B cell (primary cell): ENCODE data around the gene RNF141. TPM values are rescaled to one million over a fixed set of nuclear protein-coding genes. Genes with fewer than 3 reads are reported as not detected.

Experiments used
- ATAC-seq: fragments of 200-7000 bp; cut with Tn5 transposase; one replicate; pipeline ENCODE4 v1.10.0; 2021; ENCODE audit warnings: low read depth, mild to moderate bottlenecking, moderate number of reproducible peaks, moderate library complexity
- CTCF ChIA-PET: fragments of 350-600 bp; sonication (Branson Sonifier 250); formaldehyde crosslinking; loops from one replicate; lab custom pipeline; 2021; ENCODE audit warnings: antibody characterized with exemption, inconsistent platforms; lab: Charles Lee
- POLR2A ChIA-PET: fragments of 350-600 bp; sonication (Branson Sonifier 250); formaldehyde crosslinking; loops from one replicate; lab custom pipeline; 2021; ENCODE audit warnings: antibody characterized with exemption; lab: Charles Lee
- DNase-seq: peaks from one replicate; pipeline ENCODE4 v3.0.0; 2013
- H2AFZ ChIP-seq: 2 replicates; pipeline ENCODE4 v1.6.1; 2012; ENCODE audit warnings: mild to moderate bottlenecking, low read depth, low read length; ENCODE audit not compliant: insufficient read depth, poor library complexity, severe bottlenecking
- H3K27ac ChIP-seq, 2 donors: 1 replicate in 1 of 2; 2 replicates in 1 of 2; pipeline ENCODE4 v1.5.1; 2012 to 2013; ENCODE audit warnings: low read length in 2 of 2, mild to moderate bottlenecking in 2 of 2, moderate library complexity in 1 of 2
- H3K27me3 ChIP-seq, 4 experiments: fragments of 200-600 bp in 1 of 4; sonication (generic) in 1 of 4; replicated peaks in 1 of 4; 1 replicate in 2 of 4; 2 replicates in 2 of 4; pipeline versions ENCODE4 v1.6.1 to v1.7.0; 2013 to 2016; ENCODE audit warnings: low read length in 3 of 4, mild to moderate bottlenecking in 2 of 4, mixed read lengths in 1 of 4, moderate library complexity in 1 of 4; ENCODE audit not compliant: insufficient read depth in 4 of 4, control insufficient read depth in 3 of 4; ENCODE audit errors: control extremely low read depth in 1 of 4
- H3K36me3 ChIP-seq, 2 experiments: replicated peaks in 1 of 2; 1 replicate in 1 of 2; 2 replicates in 1 of 2; pipeline versions ENCODE4 v1.6.1 to v1.7.1; 2013; ENCODE audit warnings: low read length in 1 of 2; ENCODE audit not compliant: insufficient read depth in 2 of 2, control insufficient read depth in 1 of 2; ENCODE audit errors: control extremely low read depth in 1 of 2, extremely low read depth in 1 of 2
- H3K4me1 ChIP-seq, 2 donors: fragments of 200-600 bp in 1 of 2; sonication (generic) in 1 of 2; 1 replicate in 1 of 2; 2 replicates in 1 of 2; pipeline versions ENCODE4 v1.5.1 to v1.6.1; 2013 to 2017; ENCODE audit warnings: low read length in 2 of 2; ENCODE audit not compliant: control insufficient read depth in 2 of 2, insufficient read depth in 2 of 2
- H3K4me2 ChIP-seq: replicated peaks from 2 replicates; pipeline ENCODE3; 2012; ENCODE audit warnings: mild to moderate bottlenecking, low read depth, low read length; ENCODE audit not compliant: poor library complexity, severe bottlenecking
- H3K4me3 ChIP-seq, 5 experiments: fragments of 200-600 bp in 1 of 5; sonication (generic) in 1 of 5; 1 replicate in 3 of 5; 2 replicates in 2 of 5; pipeline versions ENCODE4 v1.5.1 to v1.7.0; 2011 to 2016; ENCODE audit warnings: low read length in 4 of 5, mild to moderate bottlenecking in 4 of 5, low read depth in 2 of 5, control low read depth in 1 of 5, moderate library complexity in 1 of 5; ENCODE audit not compliant: insufficient read depth in 1 of 5; ENCODE audit errors: control extremely low read depth in 1 of 5, extremely low read depth in 1 of 5
- H3K79me2 ChIP-seq: fragments of 200-600 bp; sonication (generic); one replicate; pipeline ENCODE4 v1.6.0; 2016; ENCODE audit warnings: low read length; ENCODE audit not compliant: control insufficient read depth, insufficient read depth
- H3K9ac ChIP-seq: fragments of 200-600 bp; sonication (generic); 2 replicates; pipeline ENCODE4 v1.6.1; 2017; ENCODE audit warnings: mild to moderate bottlenecking, low read length, moderate library complexity
- H3K9me3 ChIP-seq, 3 donors: one replicate each; pipeline versions ENCODE4 v1.6.1 to v1.7.1; 2013; ENCODE audit warnings: low read length in 2 of 3; ENCODE audit not compliant: control insufficient read depth in 2 of 3, insufficient read depth in 1 of 3; ENCODE audit errors: control extremely low read depth in 1 of 3
- H4K20me1 ChIP-seq: 2 replicates; pipeline ENCODE4 v1.6.0; 2012; ENCODE audit warnings: mild to moderate bottlenecking, low read length; ENCODE audit not compliant: insufficient read depth, control insufficient read depth, poor library complexity, severe bottlenecking
- H3K27ac Mint-ChIP-seq: one replicate; pipeline ENCODE4 v1.8.0; 2021; ENCODE audit warnings: mixed read lengths
- H3K27me3 Mint-ChIP-seq: one replicate; pipeline ENCODE4 v1.8.0; 2021; ENCODE audit warnings: mixed read lengths
- H3K4me1 Mint-ChIP-seq: one replicate; pipeline ENCODE4 v1.8.0; 2021; ENCODE audit warnings: mixed read lengths
- H3K4me3 Mint-ChIP-seq: one replicate; pipeline ENCODE4 v1.8.0; 2021; ENCODE audit warnings: mixed read lengths
- H3K9me3 Mint-ChIP-seq: one replicate; pipeline ENCODE4 v1.8.0; 2022; ENCODE audit warnings: mixed read lengths; ENCODE audit not compliant: insufficient read depth
- EZH2 ChIP-seq: IDR thresholded peaks from 2 replicates; pipeline ENCODE4 v1.6.1; 2012; ENCODE audit warnings: borderline replicate concordance, low read depth, mild to moderate bottlenecking, moderate library complexity, low read length; ENCODE audit not compliant: insufficient read depth, poor library complexity, severe bottlenecking
- WGBS: methylation state at CpG from one replicate; pipeline ENCODE4 v1.1.5; 2013; ENCODE audit warnings: missing lambda C conversion rate; ENCODE audit not compliant: insufficient coverage; 5-methylcytosine and 5-hydroxymethylcytosine counted together
- intact Hi-C: fragments of 100-400 bp; cut with micrococcal nuclease; formaldehyde crosslinking; loops from one replicate; pipeline ENCODE4 v1.10.0; 2022
- polyA plus RNA-seq: library from polyadenylated mRNA; depleted of rRNA; stranded (reverse); fragments of >200 nt; gene quantifications from 2 replicates; pipeline ENCODE4 v1.2.3, GENCODE V29; 2012
- total RNA-seq, 2 donors: library from RNA; stranded (reverse); fragments of 120-200 nt in 1 of 2; gene quantifications; 1 replicate in 1 of 2; 2 replicates in 1 of 2; pipeline versions ENCODE4 v1.2.3 to v1.2.4, GENCODE V29; 2013 to 2022
- TF ChIP-seq, protein P1 (sequence below): fragments of 200-600 bp; IDR thresholded peaks from one replicate; pipeline ENCODE4 v1.8.0; 2022; ENCODE audit warnings: antibody characterized with exemption, mild to moderate bottlenecking

RNF141 gene
- total and polyA plus RNA-seq, 2 donors (not counting 1 experiment from before 2014, with no cell fraction given): 23.3 to 48.2 TPM

DNA sequence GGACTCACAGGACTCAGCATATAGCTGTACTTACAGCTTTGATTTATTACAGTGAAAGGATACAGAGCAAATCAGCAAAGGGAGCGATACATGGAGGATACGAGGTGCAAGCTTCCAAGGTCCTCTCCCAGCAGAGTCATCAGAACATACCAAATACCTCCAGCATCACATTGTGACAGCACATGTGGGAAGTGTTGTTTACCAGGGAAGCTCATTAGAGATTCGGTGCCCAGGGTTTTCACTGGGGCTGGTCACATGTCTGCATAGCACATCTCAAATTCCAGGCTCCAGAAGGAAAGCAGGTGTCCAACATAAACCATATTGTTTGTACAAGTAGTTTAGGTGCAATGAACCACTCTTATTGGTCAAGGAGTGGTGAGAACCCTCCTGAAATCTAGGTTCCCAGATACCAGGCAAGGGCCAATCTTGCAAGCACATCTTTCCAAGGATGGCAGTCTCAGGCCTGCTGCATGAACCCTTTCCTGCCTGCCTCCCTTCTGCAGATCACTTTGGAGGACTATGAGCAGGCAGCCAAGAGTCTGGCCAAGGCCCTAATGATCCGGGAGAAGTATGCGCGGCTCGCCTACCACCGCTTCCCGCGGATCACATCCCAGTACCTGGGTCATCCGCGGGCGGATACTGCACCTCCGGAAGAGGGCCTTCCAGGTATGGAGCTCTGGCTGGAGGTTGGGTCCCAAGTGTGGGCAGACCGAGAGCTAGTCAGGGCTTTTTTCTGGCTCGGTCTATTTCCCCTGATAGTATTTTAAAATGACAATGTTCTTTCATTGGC, 59.2 kb downstream of the RNF141 start:
- Mint-ChIP-seq H3K27ac (peak overlapping the region; percentile 56), H3K4me3 (no peak overlapping the region), H3K27me3 (no peaks in the 10 kb centered on the region), H3K9me3 (no peaks in the 10 kb centered on the region), H3K4me1 (peaks cover 21% of the 10 kb centered on the region)
- Histone ChIP-seq H2AFZ (no peak overlapping the region), H3K27ac (no peak overlapping the region), H4K20me1 (peaks cover 38% of the 10 kb centered on the region), H3K4me1 (peaks cover 5% of the 10 kb centered on the region in 2 donors), H3K9ac (no peak overlapping the region), H3K79me2 (peaks cover 19% of the 10 kb centered on the region), H3K4me2 (no peak overlapping the region), H3K27me3 (no peaks in the 10 kb centered on the region), H3K4me3 (no peak overlapping the region), H3K9me3 (no peaks in the 10 kb centered on the region), H3K36me3 (peaks cover 0 to 81% of the 10 kb centered on the region in 2 experiments)
- intact Hi-C loops: no loop called here
- CTCF ChIA-PET: no interaction called here
- TF ChIP-seq, protein P1, sequence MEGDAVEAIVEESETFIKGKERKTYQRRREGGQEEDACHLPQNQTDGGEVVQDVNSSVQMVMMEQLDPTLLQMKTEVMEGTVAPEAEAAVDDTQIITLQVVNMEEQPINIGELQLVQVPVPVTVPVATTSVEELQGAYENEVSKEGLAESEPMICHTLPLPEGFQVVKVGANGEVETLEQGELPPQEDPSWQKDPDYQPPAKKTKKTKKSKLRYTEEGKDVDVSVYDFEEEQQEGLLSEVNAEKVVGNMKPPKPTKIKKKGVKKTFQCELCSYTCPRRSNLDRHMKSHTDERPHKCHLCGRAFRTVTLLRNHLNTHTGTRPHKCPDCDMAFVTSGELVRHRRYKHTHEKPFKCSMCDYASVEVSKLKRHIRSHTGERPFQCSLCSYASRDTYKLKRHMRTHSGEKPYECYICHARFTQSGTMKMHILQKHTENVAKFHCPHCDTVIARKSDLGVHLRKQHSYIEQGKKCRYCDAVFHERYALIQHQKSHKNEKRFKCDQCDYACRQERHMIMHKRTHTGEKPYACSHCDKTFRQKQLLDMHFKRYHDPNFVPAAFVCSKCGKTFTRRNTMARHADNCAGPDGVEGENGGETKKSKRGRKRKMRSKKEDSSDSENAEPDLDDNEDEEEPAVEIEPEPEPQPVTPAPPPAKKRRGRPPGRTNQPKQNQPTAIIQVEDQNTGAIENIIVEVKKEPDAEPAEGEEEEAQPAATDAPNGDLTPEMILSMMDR: no peak
- TF ChIP-seq EZH2: no peak
- WGBS: 100% methylated on average over 12 of the region's 16 CpGs
- ATAC-seq: no peak
- DNase-seq: no peak
- POLR2A ChIA-PET: no interaction called here

DNA sequence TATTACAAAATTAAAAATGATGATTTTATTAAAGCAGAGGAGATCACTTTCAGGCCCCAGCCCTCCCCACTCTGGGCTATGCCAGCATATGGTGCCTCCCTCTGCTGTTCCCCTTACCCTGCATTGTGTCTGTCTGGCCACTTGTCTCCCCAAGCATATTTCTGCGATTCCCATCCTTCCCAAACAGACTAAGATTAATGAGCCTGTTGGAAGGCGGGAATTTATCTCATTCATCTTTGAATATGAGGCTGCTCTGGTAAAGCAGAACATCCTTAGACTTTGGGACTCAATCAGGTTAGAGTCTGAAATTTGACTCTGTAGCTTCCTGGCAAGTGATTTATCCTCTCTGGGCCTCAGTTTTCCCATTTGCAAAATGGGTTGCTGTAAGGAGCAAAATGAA, 60.2 kb downstream of the RNF141 start:
- Histone ChIP-seq H3K79me2 (peaks cover 29% of the 10 kb centered on the region), H3K9ac (no peak overlapping the region), H3K27me3 (no peaks in the 10 kb centered on the region), H4K20me1 (peaks cover 41% of the 10 kb centered on the region), H3K4me2 (no peak overlapping the region), H3K4me3 (no peak overlapping the region), H2AFZ (no peak overlapping the region), H3K4me1 (peaks cover 15% of the 10 kb centered on the region in 2 donors), H3K9me3 (no peaks in the 10 kb centered on the region), H3K27ac (peak overlapping the region in 1 of 2 donors; percentile 9), H3K36me3 (peaks cover 0 to 79% of the 10 kb centered on the region in 2 experiments)
- TF ChIP-seq EZH2: no peak
- peak overlapping the region; percentile 56 for H3K27ac Mint-ChIP-seq
- no peak overlapping the region for H3K4me3 Mint-ChIP-seq
- ChIA-PET POLR2A (no interaction called here), CTCF (no interaction called here)
- no peaks in the 10 kb centered on the region for H3K9me3 Mint-ChIP-seq
- ATAC-seq: no peak
- H3K27me3 Mint-ChIP-seq: no peaks in the 10 kb centered on the region
- intact Hi-C loops: no loop called here
- H3K4me1 Mint-ChIP-seq: peaks cover 24% of the 10 kb centered on the region
- 100% methylated on average over 2 of the region's 2 CpGs for WGBS
- no peak for DNase-seq
